Left kidney (tissue), 2 donors: ENCODE data around the gene CSNK2A1. TPM values are rescaled to one million over a fixed set of nuclear protein-coding genes. Genes with fewer than 3 reads are reported as not detected.
"Not testable (repeated sequence)": the region's sequence is repeated elsewhere in the genome, so short reads cannot be mapped to it uniquely, and the experiment has no call there.

Source experiments
- DNase-seq: peaks from one replicate; pipeline ENCODE4 v3.0.0-alpha.2; 2013
- polyA plus RNA-seq: library from polyadenylated mRNA; unstranded; fragments of 120-200 nt; gene quantifications from one replicate; pipeline ENCODE4 v1.2.1, GENCODE V29; 2013; ENCODE audit not compliant: insufficient read length

CSNK2A1 gene
- polyA plus RNA-seq, 1 donor = 174 TPM

DNA sequence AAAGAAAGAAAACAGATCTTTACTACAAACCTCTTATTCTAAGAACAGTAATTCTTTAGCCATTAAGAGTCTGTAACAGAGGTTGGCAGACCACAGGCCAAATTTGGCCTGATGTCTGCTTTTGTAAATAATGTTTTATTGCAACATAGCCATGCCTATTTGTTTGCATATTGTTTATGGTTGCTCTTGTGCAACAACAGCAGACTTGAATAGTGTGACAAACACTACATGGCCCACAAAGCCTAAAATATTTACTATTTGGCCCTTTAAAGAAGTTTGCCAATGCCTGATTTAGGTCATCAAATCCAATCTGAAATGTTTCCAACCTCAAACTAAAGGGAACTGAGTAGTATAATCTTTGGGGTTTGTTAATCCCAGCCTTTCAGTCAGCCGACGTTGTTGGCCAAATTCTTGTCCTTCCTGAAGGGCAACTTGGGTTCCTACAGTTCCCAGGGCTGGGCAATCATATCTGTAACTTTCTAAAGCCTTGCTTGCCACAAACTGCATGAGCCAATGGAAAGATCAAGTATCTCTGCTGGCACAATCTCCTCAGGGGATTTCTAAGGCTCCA, 47.4 kb downstream of the CSNK2A1 start:
- no peak for DNase-seq

DNA sequence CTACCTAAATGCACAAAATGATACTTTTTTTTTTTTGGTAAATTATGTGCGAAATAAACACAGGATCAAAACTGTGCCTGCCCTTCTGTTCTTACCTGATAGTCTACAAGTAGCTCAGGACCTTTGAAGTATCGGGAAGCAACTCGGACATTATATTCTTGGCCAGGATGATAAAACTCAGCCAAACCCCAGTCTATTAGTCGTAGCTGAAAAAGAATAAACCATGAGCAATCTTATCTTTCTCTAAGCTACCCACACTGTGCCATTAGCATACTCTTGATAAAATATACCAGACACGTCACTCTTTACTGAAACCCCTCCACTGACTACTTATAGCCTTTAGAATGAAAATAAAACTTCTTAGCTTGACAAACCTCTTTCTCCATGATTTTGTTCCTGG, 51.4 kb downstream of the CSNK2A1 start:
- DNase-seq = no peak

DNA sequence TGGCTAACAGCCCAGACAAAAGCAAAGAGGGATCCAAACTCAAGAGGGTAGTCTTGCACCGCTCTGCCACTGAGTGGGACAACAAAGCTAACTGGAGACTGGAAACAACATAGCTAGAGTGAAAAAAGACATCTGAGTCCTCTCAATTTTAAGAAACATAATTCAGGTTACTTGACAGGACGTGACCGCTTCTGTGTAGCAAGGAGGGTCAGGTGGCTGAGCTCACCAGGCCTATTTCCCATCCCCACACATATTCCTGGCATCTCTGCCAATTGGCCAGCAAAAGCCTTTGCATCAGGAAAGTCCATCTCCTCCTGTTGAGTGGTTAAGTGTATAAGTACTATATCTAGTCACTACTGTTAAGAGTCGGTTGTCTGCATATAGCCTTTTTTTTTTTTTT, 55.9 kb downstream of the CSNK2A1 start:
- no peak for DNase-seq

DNA sequence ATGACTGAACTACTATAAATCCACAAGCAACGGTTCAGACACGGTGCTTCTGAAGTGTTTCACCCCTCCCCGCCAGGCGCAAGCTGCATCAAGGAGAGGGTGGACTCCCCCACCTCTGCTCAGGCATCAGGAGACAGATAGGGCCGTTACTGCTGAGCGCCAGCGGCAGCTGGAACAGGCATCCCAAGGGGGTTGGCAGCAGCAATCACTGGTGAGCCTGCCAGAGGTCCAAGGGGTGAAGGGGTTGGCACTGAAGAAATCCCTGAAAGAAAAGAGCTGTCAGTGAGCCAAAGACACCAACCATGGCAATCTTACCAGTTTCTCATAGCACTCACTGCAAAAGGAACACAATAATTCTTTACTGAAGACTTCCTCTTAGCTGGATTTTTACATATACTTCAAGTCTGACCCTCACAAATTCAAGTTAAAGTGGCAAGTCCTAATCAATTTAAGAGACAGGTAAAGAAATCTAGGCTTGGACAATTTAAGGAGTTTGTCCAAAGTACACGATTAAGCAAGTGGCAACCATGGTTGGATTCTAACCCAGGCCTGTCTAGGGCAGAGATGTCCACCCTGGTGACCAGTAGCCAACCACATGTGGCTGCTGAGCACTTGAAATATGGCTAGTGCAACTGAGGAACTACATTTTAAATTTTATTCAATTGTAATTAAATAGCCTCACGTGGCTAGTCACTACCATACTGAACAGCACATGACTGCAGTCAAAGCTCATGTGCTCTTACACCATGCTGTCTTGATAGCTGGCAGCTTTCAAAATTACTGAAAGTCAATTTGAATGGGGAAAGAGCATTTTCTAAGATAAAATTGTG, 59.6 kb downstream of the CSNK2A1 start:
- DNase-seq = no peak

DNA sequence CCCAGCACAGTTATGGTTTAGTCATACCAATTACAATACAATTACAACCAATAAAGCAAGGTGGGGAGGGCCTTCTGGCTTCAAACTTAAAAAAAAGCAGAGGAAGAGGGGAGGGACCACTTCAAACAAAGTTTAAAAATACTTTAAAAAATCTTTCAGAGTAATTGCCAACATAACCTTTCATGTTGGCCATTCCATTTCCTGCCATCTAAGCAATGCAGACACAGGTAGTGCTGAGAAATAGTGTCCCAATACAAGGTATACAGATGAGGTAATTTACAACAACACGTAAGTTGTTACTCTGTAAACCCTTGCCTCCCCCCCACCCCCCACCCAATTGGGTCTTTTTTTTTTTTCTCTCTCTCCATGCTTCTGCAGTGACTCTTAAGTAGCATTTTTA, 62.4 kb downstream of the CSNK2A1 start:
- no peak for DNase-seq

DNA sequence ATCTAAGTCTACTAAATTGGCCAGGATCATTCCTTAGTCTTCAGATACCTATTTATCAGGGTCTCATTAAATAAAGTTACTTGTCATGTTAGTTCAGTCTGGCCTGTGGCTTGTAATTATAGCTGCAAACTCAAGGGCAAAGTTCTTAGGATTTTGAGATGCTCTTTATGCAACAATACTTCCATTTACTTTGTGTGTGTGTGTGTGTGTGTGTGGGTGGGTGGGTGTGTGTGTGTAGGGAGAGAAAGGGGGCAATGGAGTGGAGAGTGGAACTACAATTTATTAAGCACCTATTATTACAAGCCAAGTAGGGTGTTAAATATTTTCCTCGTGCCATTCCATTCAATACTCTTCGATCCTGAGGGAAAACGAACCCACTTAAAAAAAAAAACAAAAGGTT, 63.5 kb downstream of the CSNK2A1 start:
- DNase-seq = no peak

DNA sequence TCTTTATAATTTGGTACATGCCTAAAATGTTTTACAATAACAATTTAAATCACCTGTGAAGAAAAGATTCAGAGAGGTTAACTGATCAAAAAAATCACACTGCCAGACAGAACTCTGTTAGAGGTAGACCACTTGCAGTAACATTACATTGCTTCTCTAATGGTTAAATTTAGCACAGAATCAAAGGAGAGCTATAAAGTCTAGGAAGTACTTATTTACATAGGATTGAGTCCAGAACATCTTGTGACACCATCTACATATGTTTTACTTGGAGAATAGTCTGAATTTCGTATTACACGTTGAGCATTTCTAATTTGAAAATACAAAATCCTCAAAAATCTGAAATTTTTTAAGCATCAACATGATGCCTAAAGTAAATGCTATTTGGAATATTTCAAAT, 64.1 kb downstream of the CSNK2A1 start:
- no peak for DNase-seq

DNA sequence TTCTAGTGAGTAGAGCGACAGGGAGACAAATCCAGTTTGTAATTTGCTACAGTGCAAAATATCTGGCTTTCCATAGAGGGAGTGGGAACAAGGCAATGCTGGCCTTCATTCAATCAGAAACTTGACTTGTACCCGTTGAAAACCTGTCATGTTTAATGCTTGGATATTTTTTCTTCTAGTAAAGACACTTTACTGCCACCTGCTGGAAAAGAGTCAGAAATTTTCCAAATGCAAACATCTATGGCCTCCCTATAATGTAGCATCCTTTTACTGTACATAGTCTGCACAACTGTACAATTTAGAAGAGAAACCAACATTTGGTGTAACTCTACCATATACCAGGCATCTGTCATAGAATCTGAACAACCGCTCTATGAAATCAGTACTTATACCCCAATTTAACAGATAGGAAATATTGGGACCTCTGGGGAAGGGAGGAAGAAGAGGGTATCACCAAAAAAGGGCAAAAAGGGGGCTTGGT, 64.6 kb downstream of the CSNK2A1 start:
- peak; percentile 68 for DNase-seq

DNA sequence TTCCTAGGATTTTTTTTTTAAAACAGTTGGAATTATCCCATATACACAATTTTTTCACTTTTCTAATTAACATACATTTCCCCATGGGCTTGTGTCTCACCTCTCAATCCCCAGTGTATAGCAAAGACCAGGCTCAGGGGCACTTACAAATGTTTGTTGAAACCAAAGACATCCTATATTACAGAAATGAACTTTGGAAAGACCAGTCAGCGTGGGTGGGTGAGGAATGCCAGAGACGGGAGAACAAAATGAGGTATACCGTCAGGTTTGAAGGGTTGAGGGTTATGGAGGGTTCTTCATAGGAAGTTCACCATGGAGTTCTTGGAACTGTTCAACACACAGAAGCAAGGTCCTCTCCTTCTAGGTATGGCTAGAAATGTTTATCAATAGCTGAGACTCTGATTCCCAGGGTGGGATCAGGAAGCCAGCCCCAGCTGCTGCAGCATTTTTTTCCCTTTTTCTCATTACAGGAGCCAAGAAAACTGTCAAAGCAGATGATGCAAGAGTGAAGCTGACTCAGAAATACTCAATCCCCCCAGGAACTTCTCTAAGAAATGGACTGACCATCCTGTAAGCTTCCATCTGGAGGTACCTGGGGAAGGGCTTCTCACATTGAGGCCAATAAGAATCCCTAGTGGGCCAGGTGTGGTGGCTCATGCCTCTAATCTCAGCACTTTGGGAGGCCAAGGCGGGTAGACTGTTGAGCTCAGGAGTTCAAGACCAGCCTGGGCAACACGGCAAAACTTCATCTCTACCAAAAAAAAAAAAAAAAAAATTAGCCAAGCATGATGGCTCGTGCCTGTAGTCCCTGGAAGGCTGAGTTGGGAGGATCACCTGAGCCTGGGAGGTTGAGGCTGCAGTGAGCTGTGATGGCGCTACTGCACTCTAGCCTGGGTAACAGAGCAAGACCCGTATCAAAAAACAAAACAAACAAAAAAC, 65.3 kb downstream of the CSNK2A1 start:
- DNase-seq = no peak

DNA sequence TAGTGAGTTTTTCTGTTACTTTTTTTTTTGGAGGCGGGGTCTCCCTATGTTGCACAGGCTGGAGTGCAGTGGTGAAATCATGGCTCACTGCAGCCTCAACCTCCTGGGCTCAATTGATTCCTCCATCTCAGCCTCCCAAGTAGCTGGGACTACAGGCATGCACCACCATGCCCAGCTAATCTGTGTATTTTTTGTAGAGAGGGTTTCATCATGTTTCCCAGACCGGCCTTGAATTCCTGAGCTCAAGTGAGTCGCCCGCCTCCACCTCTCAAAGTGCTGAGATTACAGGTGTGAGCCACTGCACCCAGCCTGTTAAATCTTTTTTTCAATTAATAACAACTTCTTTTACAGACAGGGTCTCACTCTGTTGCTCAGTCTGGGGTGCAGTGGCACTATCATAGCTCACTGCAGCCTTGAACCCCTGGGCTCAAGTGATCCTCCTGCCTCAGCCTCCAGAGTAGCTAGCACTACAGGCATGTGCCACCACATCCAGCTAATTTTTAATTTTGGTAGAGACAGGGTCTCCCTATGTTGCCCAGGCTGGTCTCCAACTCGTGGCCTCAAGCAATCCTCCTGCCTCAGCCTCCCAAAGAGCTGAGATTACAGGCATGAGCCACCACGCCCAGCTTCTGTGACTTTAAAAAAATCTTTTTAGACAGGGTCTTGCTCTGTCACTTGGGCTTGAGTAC, 66.9 kb downstream of the CSNK2A1 start:
- not testable (repeated sequence) for DNase-seq

DNA sequence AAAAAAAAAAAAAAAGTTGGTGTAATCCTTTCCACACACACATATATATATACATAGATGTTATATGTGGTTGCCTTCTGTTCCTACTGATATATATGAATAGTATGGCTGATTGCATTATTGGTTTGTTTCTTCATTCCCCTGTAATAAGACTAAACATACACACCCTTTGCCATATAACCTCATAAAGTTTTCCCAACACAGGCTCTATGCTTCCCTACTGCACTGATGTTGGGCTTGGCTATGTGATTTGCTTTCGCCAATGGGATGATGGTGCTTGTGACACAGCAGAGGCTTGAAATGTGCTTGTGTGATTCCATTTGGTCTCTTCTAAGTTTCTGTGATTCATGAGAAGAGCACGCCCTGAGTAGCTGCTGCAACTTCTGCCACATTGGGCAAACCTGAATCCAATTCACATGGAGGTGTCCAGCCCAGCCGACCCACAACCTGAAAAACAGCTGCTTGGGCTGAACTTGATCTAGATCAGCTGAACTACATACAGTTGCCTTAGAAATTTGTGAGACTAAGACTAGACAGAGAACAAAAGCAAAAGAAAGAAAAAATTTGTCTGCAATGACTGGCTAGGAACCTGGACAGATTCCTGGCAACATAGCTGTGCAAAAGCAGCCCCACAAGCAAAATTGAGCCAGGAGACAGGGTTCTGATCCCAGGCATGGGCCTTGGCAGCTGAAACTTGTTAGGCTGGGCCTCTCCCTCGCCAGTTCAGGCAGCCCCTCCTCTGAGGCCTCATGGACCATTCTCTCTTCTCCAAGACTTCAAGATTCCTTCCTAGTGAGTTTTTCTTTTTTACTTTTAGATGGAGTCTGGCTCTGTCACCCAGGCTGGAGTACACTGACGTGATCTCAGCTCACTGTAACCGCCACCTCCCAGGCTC, 67.9 kb downstream of the CSNK2A1 start:
- no peak for DNase-seq

DNA sequence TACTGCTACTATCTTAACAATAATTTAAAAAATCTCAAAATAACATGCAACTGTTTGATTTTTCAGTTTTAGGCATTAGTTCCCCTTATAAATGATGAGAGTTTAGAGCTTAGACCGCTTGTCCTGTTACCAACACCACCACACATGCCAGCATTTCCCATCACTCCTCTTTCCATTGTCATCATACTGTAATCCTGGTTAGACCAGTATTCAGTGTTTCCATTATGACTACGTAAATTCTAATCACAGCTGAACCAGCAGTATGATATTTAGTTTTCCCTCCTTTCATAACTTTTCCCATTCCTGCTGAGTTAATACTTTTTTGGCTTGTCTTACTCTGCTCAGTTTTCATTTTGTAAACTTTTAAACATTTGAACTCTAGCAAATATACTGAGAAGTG, 69.0 kb downstream of the CSNK2A1 start:
- no peak for DNase-seq

DNA sequence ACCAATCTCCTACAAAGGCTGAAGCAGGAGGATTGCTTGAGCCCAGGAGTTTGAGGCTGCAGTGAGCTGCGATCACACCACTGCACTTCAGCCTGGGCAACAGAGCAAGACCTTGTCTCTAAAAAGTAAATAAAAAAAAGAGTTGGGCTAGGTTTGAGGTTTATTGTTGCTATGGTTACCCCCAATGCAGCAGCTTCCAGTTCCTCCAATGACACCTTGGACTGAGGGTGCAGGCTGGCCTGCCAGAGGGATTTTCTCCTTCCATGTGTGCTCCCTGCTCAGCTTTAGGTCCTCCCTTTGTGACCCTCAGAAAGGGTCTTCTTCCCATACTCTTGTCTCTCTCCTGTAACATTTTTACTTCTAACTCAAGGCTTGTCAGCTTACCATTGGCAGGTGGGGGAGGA, 70.7 kb downstream of the CSNK2A1 start:
- DNase-seq = no peak

DNA sequence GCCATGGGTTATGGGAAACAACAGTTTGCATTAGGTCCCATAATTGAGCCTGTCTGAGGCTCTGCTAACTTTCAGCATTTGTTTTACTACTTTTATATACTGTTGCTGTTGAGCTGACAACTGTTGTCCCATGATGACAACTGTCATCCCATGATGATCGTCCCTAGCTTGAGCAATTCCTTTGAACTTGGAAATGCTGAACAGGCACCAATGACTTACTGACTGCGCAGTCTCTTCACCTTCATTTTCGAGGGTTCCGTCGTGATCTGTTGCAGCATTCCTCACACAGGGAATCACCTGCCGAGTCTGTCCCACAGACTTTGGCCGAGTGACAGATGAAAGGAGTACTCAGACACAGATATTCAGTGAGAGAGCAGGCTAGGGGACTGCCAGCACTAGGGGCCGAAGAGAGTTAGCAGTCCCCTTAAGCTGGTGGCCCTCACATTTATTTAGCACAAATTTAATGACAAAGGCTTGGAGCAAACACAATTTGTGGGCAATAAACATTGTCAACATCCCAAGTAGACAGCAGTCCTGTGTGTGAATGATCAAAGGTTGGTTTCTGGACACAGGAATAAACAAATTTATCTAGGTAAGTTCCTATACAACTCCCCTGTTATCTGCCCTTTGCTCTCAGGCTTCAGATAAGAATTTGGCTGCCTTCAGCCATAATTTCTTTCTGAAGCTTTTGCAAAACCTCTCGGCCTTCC, 71.3 kb downstream of the CSNK2A1 start:
- no peak for DNase-seq

DNA sequence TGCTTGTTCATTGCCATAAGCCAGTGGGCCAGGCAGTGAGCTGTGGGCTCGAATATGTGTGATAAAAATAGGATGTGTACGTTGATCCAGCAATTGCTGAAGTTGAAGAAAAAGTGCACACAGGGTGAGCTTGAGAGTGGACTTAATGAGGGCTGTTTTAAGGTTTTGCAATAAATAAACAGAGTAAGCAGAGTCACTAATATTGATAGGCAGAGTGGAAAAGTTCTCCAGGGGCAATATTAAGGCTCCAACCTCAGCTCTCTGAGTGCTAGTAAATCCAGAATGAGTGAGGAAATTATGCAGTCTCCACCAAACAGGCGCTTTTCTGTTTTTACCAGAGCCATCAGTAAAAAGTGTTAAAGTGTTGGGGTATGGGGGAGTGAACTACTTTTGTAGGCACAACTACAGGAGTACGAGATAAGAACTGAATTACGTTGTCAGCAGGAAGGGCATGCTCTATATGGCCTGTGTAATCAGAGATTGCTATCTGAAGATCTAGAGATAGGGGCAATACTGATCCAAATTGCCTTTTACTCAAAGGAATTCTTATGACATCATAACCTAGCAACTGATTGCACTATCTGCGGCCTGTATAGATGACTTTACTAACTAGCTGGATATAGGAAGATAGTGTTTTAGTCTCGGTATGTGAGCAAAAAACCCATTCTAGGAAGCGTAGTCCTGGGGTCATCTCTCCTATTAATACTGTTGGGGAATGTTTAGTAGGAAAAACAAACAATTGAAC, 73.7 kb downstream of the CSNK2A1 start:
- no peak for DNase-seq

DNA sequence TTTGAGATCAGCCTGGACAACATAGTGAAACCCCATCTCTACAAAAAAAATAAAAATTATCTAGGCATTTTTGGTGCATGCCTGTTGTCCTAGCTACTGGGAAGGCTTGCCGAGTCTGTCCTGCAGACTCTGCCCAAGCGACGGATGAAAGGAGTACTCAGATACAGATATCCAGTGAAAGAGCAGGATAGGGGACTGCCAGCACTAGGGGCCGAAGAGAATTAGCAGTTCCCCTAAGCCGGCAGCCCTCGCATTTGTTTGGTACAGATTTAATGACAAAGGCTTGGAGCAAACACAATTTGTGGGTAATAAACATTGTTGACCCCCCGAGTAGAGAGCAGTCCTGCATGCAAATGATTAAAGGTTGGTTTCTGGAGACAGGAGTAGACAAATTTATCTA, 75.8 kb downstream of the CSNK2A1 start:
- DNase-seq = no peak

DNA sequence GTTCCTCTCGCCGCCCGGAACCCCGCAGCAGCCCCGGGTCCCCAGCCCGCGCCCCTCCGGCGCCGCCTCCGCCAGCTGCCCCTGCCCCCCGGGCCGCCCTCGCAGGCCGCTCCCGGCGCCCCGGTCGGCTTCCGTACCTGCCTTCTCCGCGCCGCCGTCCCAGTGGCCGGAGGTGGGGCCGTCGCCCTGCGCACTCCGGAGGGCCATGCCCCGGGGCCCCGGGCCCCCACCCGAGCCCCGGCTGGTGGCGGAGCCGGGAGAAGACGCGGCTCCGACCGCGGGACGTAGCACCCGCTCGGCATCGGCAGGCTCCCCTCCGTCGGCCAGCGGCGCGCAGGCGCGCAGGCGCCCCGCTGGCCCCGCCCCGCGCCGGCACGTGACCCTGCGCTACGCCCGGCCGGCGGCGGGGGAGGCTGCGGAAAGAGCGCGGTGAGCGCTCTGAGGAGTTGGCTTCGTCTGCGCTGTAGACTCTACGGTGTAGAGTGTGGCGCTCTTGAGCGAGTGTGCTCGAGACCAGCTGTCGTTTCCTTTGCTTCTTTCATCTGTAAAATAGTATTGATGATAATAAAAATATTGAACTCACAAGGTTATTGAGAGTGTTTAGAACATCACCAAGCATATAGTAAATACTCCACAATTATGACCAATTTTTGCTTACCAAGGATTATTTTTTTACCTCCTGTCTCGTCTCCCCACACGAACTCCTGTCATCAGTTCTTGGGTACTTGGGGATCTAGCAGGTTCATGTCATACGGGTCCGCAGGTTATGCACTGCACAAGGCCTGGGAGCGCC, 81.2 kb downstream of the CSNK2A1 start, which contains the start of gene TBC1D20:
Gene TBC1D20, minus strand, starts transcription at position 335 of the 793 bp plus-strand sequence. Its CDS starts 128 bp downstream, at position 207.
- DNase-seq = peak; percentile 88
